Ovary (tissue), 9 donors: ENCODE results near the gene JAKMIP3. TPM values are rescaled to one million over a fixed set of nuclear protein-coding genes. Genes with fewer than 3 reads are reported as not detected.

Experiments
- DNase-seq, 5 donors: peaks; one replicate each; pipeline ENCODE4 v3.0.0-alpha.2; 2019 to 2020
- H3K27ac ChIP-seq, 2 donors: fragments of 200-600 bp; one replicate each; pipeline versions ENCODE4 v1.5.1 to v1.8.0; 2019 to 2022
- H3K27me3 ChIP-seq: fragments of 200-600 bp; one replicate; pipeline ENCODE4 v1.8.0; 2022
- H3K36me3 ChIP-seq: fragments of 200-600 bp; sonication (generic); one replicate; pipeline ENCODE4 v1.5.1; 2019
- H3K4me1 ChIP-seq: one replicate; pipeline ENCODE4 v1.8.1; 2013; ENCODE audit warnings: mild to moderate bottlenecking, moderate library complexity; ENCODE audit not compliant: insufficient read depth
- H3K4me3 ChIP-seq: fragments of 200-600 bp; sonication (generic); one replicate; pipeline ENCODE4 v1.5.1; 2017
- H3K9me3 ChIP-seq, 2 donors: fragments of 200-600 bp in 1 of 2; sonication (generic) in 1 of 2; one replicate each; pipeline versions ENCODE4 v1.5.1 to v1.8.1; 2013 to 2019; ENCODE audit warnings: mild to moderate bottlenecking in 1 of 2, moderate library complexity in 1 of 2
- CTCF ChIP-seq, 3 donors: fragments of 450-650 bp in 2 of 3; fragments of 200-600 bp in 1 of 3; IDR thresholded peaks; one replicate each; pipeline versions ENCODE4 v1.5.1 to v1.8.0; 2016 to 2022; ENCODE audit warnings: antibody characterized with exemption in 3 of 3, mild to moderate bottlenecking in 1 of 3
- EP300 ChIP-seq: sonication (generic); formaldehyde crosslinking; IDR thresholded peaks from one replicate; pipeline ENCODE4 v1.6.1; 2017; ENCODE audit warnings: antibody characterized with exemption
- POLR2A ChIP-seq: fragments of 450-650 bp; IDR thresholded peaks from one replicate; pipeline ENCODE4 v1.6.1; 2017; ENCODE audit warnings: antibody characterized with exemption, mild to moderate bottlenecking, moderate library complexity
- WGBS, 3 donors: extraction: QIAGEN DNeasy Blood & Tissue Kit in 1 of 3; methylation state at CpG; one replicate each; pipeline versions ENCODE4 v1.1.5 to v1.1.7; 2013 to 2017; 5-methylcytosine and 5-hydroxymethylcytosine counted together
- intact Hi-C, 4 donors: fragments of 100-400 bp; cut with DNase I; formaldehyde crosslinking; loops; one replicate each; pipeline versions ENCODE4 v1.11.0 to v1.15.1; 2022 to 2023
- polyA plus RNA-seq, 2 donors: library from polyadenylated mRNA; stranded (reverse); fragments of 200-250 nt in 1 of 2; fragments of 350-450 nt in 1 of 2; fragmentation: Illumina TruSeq in 1 of 2; extraction: RNeasy Lipid Tissue Mini Kit (QIAGEN cat#74804) in 1 of 2; gene quantifications; one replicate each; pipeline ENCODE4 v1.2.3, GENCODE V29; 2013 to 2014
- total RNA-seq, 7 donors: library from RNA; depleted of rRNA in 2 of 7; stranded (reverse); fragments of >200 nt in 2 of 7; fragmentation: NEBNext Ultra II Directional in 3 of 7; extraction: Animal tissue kit (Norgen Biotek cat#: 25700) in 3 of 7; gene quantifications; one replicate each; pipeline versions ENCODE4 v1.1.0 to v1.2.4, GENCODE V29; 2016 to 2023
- donor health status: DM: no; HTN: no; CAD: no; lungs with moderate emphysema.
- donor health status: DM: no; HTN: no; CAD: no.
- donor health status: Bipolar disorder and iron deficiency.
- donor health status: DM: yes; HTN: yes; CAD: no.
- donor health status: DM: no; HTN: no; CAD: no.
- donor health status: DM: yes; HTN: yes; CAD: no.

JAKMIP3 gene
- total and polyA plus RNA-seq, 9 donors = 0.48 to 2.5 (median 1.5) TPM

- H3K9me3 ChIP-seq = no peaks in the 10 kb centered on the region
- no peaks in the 10 kb centered on the region for H3K36me3 ChIP-seq
- peak overlapping the region; percentile 11 for H3K4me3 ChIP-seq
- no peak for TF ChIP-seq POLR2A
- TF ChIP-seq CTCF (IDR thresholded peaks at IDR 0.05) = peak; percentile 89 to 94 (median 91)
- 2 to 11% (median 6%) methylated on average over 36 of the region's 36 CpGs for WGBS, 3 donors
- intact Hi-C loops = loop anchor here in 3 of 4 donors (2.0 to 5.0 kb wide), 3 partner anchors 136 to 141 kb away; no protein-coding TSS in a partner anchor
- H3K27me3 ChIP-seq = no peaks in the 10 kb centered on the region
- H3K4me1 ChIP-seq = peaks cover 2% of the 10 kb centered on the region
- peak; percentile 80 to 93 (median 90) for DNase-seq
- no peak overlapping the region for H3K27ac ChIP-seq
Observed at GRCh38 chr10:132023092-132023811, 42.5 kb upstream of the JAKMIP3 start.

GRCh38 chr10:132027423-132027983 is 38.2 kb upstream of the JAKMIP3 start:
- DNase-seq = no peak
- Histone ChIP-seq H3K9me3 (no peaks in the 10 kb centered on the region), H3K36me3 (no peaks in the 10 kb centered on the region), H3K27ac (no peak overlapping the region), H3K4me1 (peaks cover 2% of the 10 kb centered on the region), H3K4me3 (no peak overlapping the region), H3K27me3 (no peaks in the 10 kb centered on the region)
- 65 to 70% (median 70%) methylated on average over 3 of the region's 3 CpGs for WGBS, 3 donors
- intact Hi-C loops = no loop called here
- no peak for TF ChIP-seq CTCF (IDR thresholded peaks at IDR 0.05)
- no peak for TF ChIP-seq EP300
- TF ChIP-seq POLR2A = no peak

- intact Hi-C loops = no loop called here
- WGBS, 3 donors = 51 to 64% (median 58%) methylated on average over 6 of the region's 6 CpGs
- DNase-seq = no peak
- no peak for TF ChIP-seq POLR2A
- TF ChIP-seq EP300 = no peak
- TF ChIP-seq CTCF (IDR thresholded peaks at IDR 0.05) = no peak
- no peaks in the 10 kb centered on the region for H3K36me3 ChIP-seq
- H3K9me3 ChIP-seq = no peaks in the 10 kb centered on the region
- no peaks in the 10 kb centered on the region for H3K4me1 ChIP-seq
- no peak overlapping the region for H3K27ac ChIP-seq
- H3K27me3 ChIP-seq = no peaks in the 10 kb centered on the region
- no peak overlapping the region for H3K4me3 ChIP-seq
Observed at GRCh38 chr10:132028706-132029105, 37.0 kb upstream of the JAKMIP3 start.

- Histone ChIP-seq H3K27ac (no peak overlapping the region), H3K4me1 (peaks cover 1% of the 10 kb centered on the region), H3K36me3 (no peaks in the 10 kb centered on the region), H3K27me3 (no peaks in the 10 kb centered on the region), H3K4me3 (no peak overlapping the region), H3K9me3 (no peaks in the 10 kb centered on the region)
- DNase-seq = no peak
- intact Hi-C loops = loop anchor here in 1 of 4 donors (10.0 kb wide), 1 partner anchor 114 kb away; no protein-coding TSS in a partner anchor
- TF ChIP-seq EP300 (no peak), CTCF (IDR thresholded peaks at IDR 0.05) (no peak), POLR2A (no peak)
- 64 to 77% (median 75%) methylated on average over 12 of the region's 12 CpGs for WGBS, 3 donors
Observed at GRCh38 chr10:132030898-132031463, 34.8 kb upstream of the JAKMIP3 start.
